CD4-positive, alpha-beta T cell treated with Interleukin-17A for 1 hour (primary cell): ENCODE data around the gene TRIM36.

ENCODE experiments used
- DNase-seq: peaks from one replicate; pipeline ENCODE4 v3.0.0-alpha.2; 2020

Gene TRIM36

GRCh38 chr5:115169487-115170133 is at the start of gene TRIM36:
TSS of gene TRIM36 (minus strand) at chr5:115169908. CDS start at chr5:115169634, 274 bp downstream.
- peak; percentile 90 for DNase-seq

GRCh38 chr5:115214541-115214940 is 44.8 kb upstream of the TRIM36 start:
- DNase-seq: no peak

GRCh38 chr5:115209279-115209678 is 39.6 kb upstream of the TRIM36 start:
- peak; percentile 57 for DNase-seq

- no peak for DNase-seq
Measured at GRCh38 chr5:115202952-115203351, 33.2 kb upstream of the TRIM36 start.

- no peak for DNase-seq
Measured at GRCh38 chr5:115196161-115196560, 26.5 kb upstream of the TRIM36 start.

GRCh38 chr5:115194676-115195075 is 25.0 kb upstream of the TRIM36 start:
- DNase-seq: no peak

GRCh38 chr5:115193295-115193694 is 23.6 kb upstream of the TRIM36 start:
- DNase-seq: no peak

GRCh38 chr5:115192098-115192497 is 22.4 kb upstream of the TRIM36 start:
- DNase-seq: no peak

GRCh38 chr5:115191474-115192031 is 21.8 kb upstream of the TRIM36 start:
- DNase-seq: no peak

- DNase-seq: no peak
Measured at GRCh38 chr5:115190388-115190787, 20.7 kb upstream of the TRIM36 start.

- no peak for DNase-seq
Measured at GRCh38 chr5:115189866-115190265, 20.2 kb upstream of the TRIM36 start.

- no peak for DNase-seq
Measured at GRCh38 chr5:115186794-115187193, 17.1 kb upstream of the TRIM36 start.

- DNase-seq: no peak
Measured at GRCh38 chr5:115184770-115185169, 15.1 kb upstream of the TRIM36 start.

- DNase-seq: no peak
Measured at GRCh38 chr5:115181757-115182156, 12.0 kb upstream of the TRIM36 start.

GRCh38 chr5:115180165-115180709 is 10.5 kb upstream of the TRIM36 start:
- peak; percentile 14 for DNase-seq

- no peak for DNase-seq
Measured at GRCh38 chr5:115179394-115180164, 9.9 kb upstream of the TRIM36 start.

- DNase-seq: no peak
Measured at GRCh38 chr5:115179030-115179393, 9.3 kb upstream of the TRIM36 start.

GRCh38 chr5:115170929-115171510 is 1.3 kb upstream of the TRIM36 start:
- DNase-seq: no peak

- DNase-seq: no peak
Measured at GRCh38 chr5:115170134-115170928, 623 bp upstream of the TRIM36 start.

- DNase-seq: no peak
Measured at GRCh38 chr5:115168829-115169486, 750 bp downstream of the TRIM36 start.

GRCh38 chr5:115166744-115167393 is 2.8 kb downstream of the TRIM36 start:
- no peak for DNase-seq

- DNase-seq: no peak
Measured at GRCh38 chr5:115165790-115166189, 3.9 kb downstream of the TRIM36 start.
